ENCODE results near the gene RPS4Y1.

Gene RPS4Y1

DNA sequence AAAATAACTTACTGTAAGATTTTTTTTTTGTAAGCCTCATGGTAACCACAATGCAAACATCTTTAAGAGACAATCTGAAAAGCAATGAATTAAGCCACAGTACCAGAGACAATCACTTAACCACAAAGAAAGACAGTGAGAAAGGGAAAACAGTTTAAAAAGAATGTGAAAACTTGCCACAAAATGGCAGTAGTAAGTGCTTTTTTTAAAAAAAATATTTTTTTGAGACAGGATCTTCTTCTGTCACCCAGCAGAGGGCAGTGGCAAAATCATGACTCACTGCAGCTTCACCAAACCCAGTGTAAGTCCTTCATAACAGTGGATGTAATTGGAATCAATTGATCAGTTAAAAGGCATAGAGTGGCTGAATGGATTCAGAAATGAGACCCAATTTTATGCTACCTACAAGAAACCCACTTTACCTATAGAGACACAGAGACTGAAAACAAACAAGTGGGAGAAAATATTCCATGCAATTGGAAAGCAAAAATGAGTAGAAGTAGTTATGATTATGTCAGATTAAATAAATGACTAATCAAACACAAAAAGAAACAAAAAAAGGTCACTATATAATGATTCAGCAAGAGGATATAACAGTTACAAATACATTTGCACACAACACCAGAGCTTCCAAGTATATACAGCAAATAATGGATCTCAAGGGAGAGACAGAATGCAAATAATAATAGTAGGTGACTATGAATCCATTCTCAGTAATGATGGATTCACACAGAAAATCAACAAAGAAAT, 71.8 kb downstream of the RPS4Y1 start:
- TF ChIP-seq, protein P1, sequence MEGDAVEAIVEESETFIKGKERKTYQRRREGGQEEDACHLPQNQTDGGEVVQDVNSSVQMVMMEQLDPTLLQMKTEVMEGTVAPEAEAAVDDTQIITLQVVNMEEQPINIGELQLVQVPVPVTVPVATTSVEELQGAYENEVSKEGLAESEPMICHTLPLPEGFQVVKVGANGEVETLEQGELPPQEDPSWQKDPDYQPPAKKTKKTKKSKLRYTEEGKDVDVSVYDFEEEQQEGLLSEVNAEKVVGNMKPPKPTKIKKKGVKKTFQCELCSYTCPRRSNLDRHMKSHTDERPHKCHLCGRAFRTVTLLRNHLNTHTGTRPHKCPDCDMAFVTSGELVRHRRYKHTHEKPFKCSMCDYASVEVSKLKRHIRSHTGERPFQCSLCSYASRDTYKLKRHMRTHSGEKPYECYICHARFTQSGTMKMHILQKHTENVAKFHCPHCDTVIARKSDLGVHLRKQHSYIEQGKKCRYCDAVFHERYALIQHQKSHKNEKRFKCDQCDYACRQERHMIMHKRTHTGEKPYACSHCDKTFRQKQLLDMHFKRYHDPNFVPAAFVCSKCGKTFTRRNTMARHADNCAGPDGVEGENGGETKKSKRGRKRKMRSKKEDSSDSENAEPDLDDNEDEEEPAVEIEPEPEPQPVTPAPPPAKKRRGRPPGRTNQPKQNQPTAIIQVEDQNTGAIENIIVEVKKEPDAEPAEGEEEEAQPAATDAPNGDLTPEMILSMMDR (IDR thresholded peaks at IDR 0.05; ENCODE audit: unreplicated experiment in 3 of 3), result no peak
- Mint-ChIP-seq H3K4me3 (no peak overlapping the region), H3K27ac (no peak overlapping the region), H3K9me3 (no peaks in the 10 kb centered on the region), H3K4me1 (no peaks in the 10 kb centered on the region), H3K36me3 (ENCODE audit: low read depth) (no peaks in the 10 kb centered on the region), H3K27me3 (ENCODE audit: low read depth) (no peaks in the 10 kb centered on the region)

All from nephron (organoid).